ENCODE data around the gene SNRNP35.
A peak's percentile ranks its signal among the peaks of the same experiment; 100 is the strongest.
"Not testable (repeated sequence)": the region's sequence is repeated elsewhere in the genome, so short reads cannot be mapped to it uniquely, and the experiment has no call there.

Gene SNRNP35

GRCh38 chr12:123445388-123446332 is 12.3 kb upstream of the SNRNP35 start:
- TF ChIP-seq ZFX (IDR thresholded peaks at IDR 0.05; ENCODE audit: borderline replicate concordance) (no peak), CTCF (IDR thresholded peaks at IDR 0.05) (no peak)
- peak overlapping the region; percentile 74 for H3K27ac ChIP-seq

- no peak for TF ChIP-seq ZFX (IDR thresholded peaks at IDR 0.05; ENCODE audit: borderline replicate concordance)
- H3K27ac ChIP-seq: peak overlapping the region; percentile 74
Observed at GRCh38 chr12:123446333-123446713, 11.6 kb upstream of the SNRNP35 start.

- 0 out of 2 replicates have a peak overlapping the region, but pooled peaks have one; percentile 13 for H3K27ac ChIP-seq
- no peak for TF ChIP-seq CTCF (IDR thresholded peaks at IDR 0.05)
- TF ChIP-seq ZFX (IDR thresholded peaks at IDR 0.05; ENCODE audit: borderline replicate concordance): no peak
Observed at GRCh38 chr12:123449249-123449733, 8.6 kb upstream of the SNRNP35 start.

DNA sequence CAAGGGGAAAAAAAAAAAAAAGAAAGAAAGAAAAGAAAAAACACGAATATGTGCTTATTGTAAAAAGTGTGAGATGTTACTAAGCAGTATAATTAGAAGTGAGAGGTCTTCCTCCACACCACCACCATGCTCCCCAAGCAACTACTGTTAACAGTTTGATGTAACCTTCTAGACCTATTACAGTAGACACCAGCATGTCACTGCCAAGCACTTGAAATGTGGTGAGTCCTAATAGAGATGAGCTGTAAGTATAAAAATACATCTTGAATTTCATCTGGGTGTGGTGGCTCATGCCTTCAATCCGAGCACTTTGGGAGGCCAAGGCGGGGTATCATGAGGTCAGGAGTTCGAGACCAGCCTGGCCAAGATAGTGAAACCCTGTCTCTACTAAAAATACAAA is 8.1 kb upstream of the SNRNP35 start:
- H3K27ac ChIP-seq: 0 out of 2 replicates have a peak overlapping the region, but pooled peaks have one; percentile 13
- TF ChIP-seq ZFX (IDR thresholded peaks at IDR 0.05; ENCODE audit: borderline replicate concordance) (no peak), CTCF (IDR thresholded peaks at IDR 0.05) (no peak)

DNA sequence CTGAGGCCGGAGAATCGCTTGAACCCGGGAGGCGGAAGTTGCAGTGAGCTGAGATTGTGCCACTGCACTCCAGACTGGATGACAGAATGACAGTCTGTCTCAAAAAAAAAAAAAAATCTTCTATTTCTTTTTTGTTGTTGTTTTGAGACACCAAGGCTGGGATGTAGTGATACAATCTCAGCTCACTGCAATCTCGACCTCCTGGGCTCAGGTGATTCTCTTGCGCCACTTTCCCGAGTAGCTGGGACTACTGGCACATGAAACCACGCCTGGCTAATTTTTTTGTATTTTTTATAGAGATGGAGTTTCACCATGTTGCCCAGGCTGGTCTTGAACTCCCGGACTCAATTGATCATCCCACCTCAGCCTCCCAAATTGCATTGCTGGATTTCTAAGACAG is 7.3 kb upstream of the SNRNP35 start:
- peak overlapping the region; percentile 46; the same call in 1 of the 2 replicates for H3K27ac ChIP-seq
- TF ChIP-seq CTCF (IDR thresholded peaks at IDR 0.05) (no peak), ZFX (IDR thresholded peaks at IDR 0.05; ENCODE audit: borderline replicate concordance) (no peak)

DNA sequence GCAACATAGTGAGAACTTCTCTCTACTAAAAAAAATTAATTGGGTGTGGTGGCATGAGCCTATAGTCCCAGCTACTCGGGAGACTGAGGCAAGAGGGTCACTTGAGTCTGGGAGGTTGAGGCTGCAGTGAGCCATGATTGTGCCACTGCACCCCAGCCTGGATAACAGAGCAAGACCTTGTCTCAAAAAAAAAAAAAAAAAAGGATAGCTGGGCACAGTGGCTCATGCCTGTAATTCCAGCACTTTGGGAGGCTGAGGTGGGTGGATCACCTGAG is 5.7 kb upstream of the SNRNP35 start:
- peak overlapping the region; percentile 46 for H3K27ac ChIP-seq

GRCh38 chr12:123453165-123453564 is 4.8 kb upstream of the SNRNP35 start:
- TF ChIP-seq CTCF (IDR thresholded peaks at IDR 0.05): no peak
- no peak for TF ChIP-seq ZFX (IDR thresholded peaks at IDR 0.05; ENCODE audit: borderline replicate concordance)
- H3K27ac ChIP-seq: peak overlapping the region; percentile 37; the same call in 1 of the 2 replicates

DNA sequence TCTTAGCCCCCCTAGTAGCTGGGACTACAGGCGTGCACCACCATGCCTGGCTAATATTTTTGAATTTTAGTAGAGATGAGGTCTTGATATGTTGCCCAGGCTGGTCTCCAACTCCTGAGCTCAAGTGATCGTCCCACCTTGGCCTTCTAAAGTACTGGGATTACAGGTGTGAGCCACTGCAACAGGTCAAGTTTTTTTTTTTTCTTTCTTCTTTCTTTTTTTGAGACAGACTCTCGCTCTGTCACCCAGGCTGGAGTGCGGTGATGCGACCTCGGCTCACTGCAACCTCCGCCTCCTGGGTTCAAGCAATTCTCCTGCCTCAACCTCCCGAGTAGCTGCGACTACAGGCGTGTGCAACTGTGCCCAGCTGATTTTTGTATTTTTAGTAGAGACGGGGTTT is 5.2 kb downstream of the SNRNP35 start:
- H3K27ac ChIP-seq: not testable (repeated sequence)

DNA sequence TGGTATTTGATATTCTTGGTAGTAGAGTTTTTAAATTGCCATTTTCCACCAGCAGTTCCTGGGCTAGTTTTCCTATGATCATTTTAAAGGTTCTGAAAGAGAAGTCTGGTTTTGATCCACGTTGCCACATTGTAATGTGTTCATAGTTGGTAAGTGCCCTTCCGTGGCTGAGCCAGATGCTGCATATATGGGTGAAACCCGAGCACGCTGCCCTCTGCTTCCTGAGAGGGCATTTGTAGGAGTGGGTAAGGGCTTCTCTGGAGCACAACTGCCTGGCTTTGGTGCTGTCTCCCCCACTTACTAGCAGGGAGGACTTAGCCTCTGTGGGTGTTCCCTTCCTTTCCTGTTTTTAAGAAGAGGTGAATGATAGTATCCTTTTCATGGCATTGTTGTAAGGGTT is 7.1 kb downstream of the SNRNP35 start:
- TF ChIP-seq CTCF (IDR thresholded peaks at IDR 0.05): no peak
- no peak for TF ChIP-seq ZFX (IDR thresholded peaks at IDR 0.05; ENCODE audit: borderline replicate concordance)

More for the DNA sequence above, 7.1 kb downstream of the SNRNP35 start:
- H3K27ac ChIP-seq: no peak overlapping the region
